ENCODE measurements around the gene RFX1. TPM values are rescaled to one million over a fixed set of nuclear protein-coding genes. Genes with fewer than 3 reads are reported as not detected.

Gene RFX1
- total and polyA plus RNA-seq, 2 experiments from 2014 or later, result 8.9 to 11.8 TPM

DNA sequence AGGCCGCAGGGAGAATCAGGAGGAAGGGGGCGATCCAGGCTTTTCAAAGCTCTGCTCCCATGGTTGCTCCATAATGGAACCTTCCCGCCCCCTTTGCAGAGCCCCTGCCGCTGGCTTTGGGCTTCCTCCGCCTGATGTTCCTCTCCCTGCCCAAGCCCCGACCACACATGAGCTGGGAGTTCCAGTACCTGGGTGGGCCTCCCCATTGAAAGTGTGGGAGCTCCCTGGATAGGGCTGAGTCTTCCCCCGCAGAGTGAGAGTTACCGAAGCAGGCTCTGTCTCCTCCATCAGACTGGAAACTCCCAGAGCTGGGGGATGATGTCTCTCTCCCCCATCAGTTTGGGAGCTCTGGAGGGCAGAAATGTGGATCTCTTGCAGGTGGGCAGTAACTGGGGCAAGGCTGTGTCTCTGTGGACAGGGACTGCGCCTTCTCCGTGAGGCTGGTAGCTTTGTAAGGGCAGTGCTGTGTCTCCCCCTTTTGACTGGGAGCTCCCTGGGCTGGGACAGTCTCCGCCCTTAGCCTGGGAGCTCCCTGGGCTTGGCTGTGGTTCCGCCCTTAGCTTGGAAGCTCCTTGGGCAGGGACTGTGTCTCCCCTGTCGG lies 53.1 kb downstream of the RFX1 start:
- peaks cover 13% of the 10 kb centered on the region; the same call in 1 of the 2 replicates for H3K36me3 ChIP-seq (ENCODE audit: insufficient read depth)
- Mint-ChIP-seq H3K27me3 (ENCODE audit: insufficient read depth, low read depth, poor library complexity) (no peaks in the 10 kb centered on the region), H3K4me1 (peaks cover 9% of the 10 kb centered on the region), H3K4me3 (peak overlapping the region; percentile 92), H3K36me3 (ENCODE audit: low read depth) (peaks cover 31% of the 10 kb centered on the region), H3K27ac (peak overlapping the region; percentile 84), H3K9me3 (no peaks in the 10 kb centered on the region; the same call in 2 of the 3 replicates)
- no peak for TF ChIP-seq POLR2AphosphoS5 (IDR thresholded peaks at IDR 0.05; ENCODE audit: low read depth)
- TF ChIP-seq, protein P1, sequence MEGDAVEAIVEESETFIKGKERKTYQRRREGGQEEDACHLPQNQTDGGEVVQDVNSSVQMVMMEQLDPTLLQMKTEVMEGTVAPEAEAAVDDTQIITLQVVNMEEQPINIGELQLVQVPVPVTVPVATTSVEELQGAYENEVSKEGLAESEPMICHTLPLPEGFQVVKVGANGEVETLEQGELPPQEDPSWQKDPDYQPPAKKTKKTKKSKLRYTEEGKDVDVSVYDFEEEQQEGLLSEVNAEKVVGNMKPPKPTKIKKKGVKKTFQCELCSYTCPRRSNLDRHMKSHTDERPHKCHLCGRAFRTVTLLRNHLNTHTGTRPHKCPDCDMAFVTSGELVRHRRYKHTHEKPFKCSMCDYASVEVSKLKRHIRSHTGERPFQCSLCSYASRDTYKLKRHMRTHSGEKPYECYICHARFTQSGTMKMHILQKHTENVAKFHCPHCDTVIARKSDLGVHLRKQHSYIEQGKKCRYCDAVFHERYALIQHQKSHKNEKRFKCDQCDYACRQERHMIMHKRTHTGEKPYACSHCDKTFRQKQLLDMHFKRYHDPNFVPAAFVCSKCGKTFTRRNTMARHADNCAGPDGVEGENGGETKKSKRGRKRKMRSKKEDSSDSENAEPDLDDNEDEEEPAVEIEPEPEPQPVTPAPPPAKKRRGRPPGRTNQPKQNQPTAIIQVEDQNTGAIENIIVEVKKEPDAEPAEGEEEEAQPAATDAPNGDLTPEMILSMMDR (conservative IDR thresholded peaks at IDR 0.05; ENCODE audit: low read depth in 2 of 2), result peak in 1 of 2 experiments; percentile 49; a peak in 2 of 4 replicates
- H2AFZ ChIP-seq, result no peak overlapping the region
- 0 out of 2 replicates have a peak, but pooled peaks cover 5% of the 10 kb centered on the region for H3F3A ChIP-seq (replicated peaks; ENCODE audit: low read depth)
- DNase-seq (ENCODE audit: low spot score) (peak; percentile 46), ATAC-seq (peak; percentile 34)
- no peaks in the 10 kb centered on the region for H3K27me3 ChIP-seq (ENCODE audit: insufficient read depth)
- no peaks in the 10 kb centered on the region for H3K9me2 ChIP-seq (ENCODE audit: insufficient read depth)
- peak overlapping the region; percentile 79 for H3K4me3 ChIP-seq
- peaks cover 17% of the 10 kb centered on the region for H4K20me1 ChIP-seq (replicated peaks; ENCODE audit: insufficient read depth)
- H3K4me1 ChIP-seq (ENCODE audit: insufficient read depth), result peaks cover 8% of the 10 kb centered on the region; the same call in 1 of the 2 replicates
- peak overlapping the region; percentile 90 for H3K4me2 ChIP-seq
- peaks cover 17% of the 10 kb centered on the region for H3K79me2 ChIP-seq (replicated peaks; ENCODE audit: insufficient read depth)
- peak overlapping the region; percentile 82 for H3K27ac ChIP-seq (ENCODE audit: low read depth)

DNA sequence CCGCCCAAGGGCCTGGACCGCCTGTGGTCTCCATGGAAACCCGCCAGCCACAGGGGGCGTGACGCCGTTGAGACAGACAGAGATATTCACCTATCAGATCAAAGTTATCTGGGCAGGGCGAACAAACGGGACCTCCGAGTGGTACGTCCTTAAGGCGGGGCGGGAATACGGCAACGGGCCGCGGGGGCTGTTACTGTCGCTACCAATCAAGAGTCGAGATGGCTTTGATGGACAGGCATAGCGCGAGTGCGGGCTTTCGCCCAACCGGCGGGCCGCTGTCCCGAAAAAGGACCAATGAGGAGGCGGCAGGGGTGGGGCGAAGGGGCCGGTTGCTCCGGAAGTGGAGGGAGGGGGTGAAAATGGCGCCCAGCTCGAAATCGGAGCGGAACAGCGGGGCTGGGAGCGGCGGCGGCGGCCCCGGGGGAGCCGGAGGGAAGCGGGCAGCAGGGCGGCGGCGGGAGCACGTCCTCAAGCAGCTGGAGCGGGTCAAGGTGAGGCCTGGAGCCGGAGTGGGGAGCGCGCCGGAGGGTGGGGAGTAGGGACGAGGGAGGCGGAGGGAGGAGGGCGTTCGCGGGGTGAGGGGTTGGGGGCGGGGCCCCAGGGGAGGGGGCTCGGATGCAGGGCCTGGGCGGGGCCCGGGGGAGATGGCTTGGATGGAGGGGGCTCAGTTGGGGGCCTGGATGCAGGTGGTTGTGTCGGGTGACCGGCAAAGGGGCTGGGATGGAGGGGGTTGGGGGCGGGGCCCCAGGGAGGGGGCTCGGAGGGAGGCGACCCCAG lies 53.8 kb downstream of the RFX1 start, which contains the start of gene DCAF15:
Gene DCAF15 (plus strand): TSS at position 356 of the 777 bp plus-strand sequence. CDS start 4 bp downstream, at position 360.
- H3K4me1 Mint-ChIP-seq, result peaks cover 9% of the 10 kb centered on the region
- Histone ChIP-seq H3K4me3 (peak within 1 kb of the TSS; percentile 79), H3K36me3 (ENCODE audit: insufficient read depth) (peaks cover 13% of the 10 kb centered on the region; the same call in 1 of the 2 replicates), H3K4me1 (ENCODE audit: insufficient read depth) (peaks cover 8% of the 10 kb centered on the region; the same call in 1 of the 2 replicates), H3K79me2 (replicated peaks; ENCODE audit: insufficient read depth) (peaks cover 17% of the 10 kb centered on the region), H3K4me2 (peak within 1 kb of the TSS; percentile 90), H3K27me3 (ENCODE audit: insufficient read depth) (no peaks in the 10 kb centered on the region), H2AFZ (peak within 1 kb of the TSS; percentile 48; the same call in 1 of the 2 replicates), H4K20me1 (replicated peaks; ENCODE audit: insufficient read depth) (peaks cover 10% of the 10 kb centered on the region), H3F3A (replicated peaks; ENCODE audit: low read depth) (0 out of 2 replicates have a peak, but pooled peaks cover 5% of the 10 kb centered on the region), H3K27ac (ENCODE audit: low read depth) (peak within 1 kb of the TSS; percentile 95), H3K9me2 (ENCODE audit: insufficient read depth) (no peaks in the 10 kb centered on the region)
- peaks cover 26% of the 10 kb centered on the region for H3K36me3 Mint-ChIP-seq (ENCODE audit: low read depth)
- peak; percentile 100 for DNase-seq (ENCODE audit: low spot score)
- peak within 1 kb of the TSS; percentile 84 for H3K27ac Mint-ChIP-seq
- peak within 1 kb of the TSS; percentile 92 for H3K4me3 Mint-ChIP-seq
- H3K9me3 Mint-ChIP-seq, result no peaks in the 10 kb centered on the region; the same call in 2 of the 3 replicates
- TF ChIP-seq ZNF331 (CRISPR knock-in tag; IDR thresholded peaks at IDR 0.05; ENCODE audit: low read depth) (no peak), CREB1 (CRISPR knock-in tag; IDR thresholded peaks at IDR 0.05; ENCODE audit: low read depth) (peak; percentile 93), POLR2AphosphoS5 (IDR thresholded peaks at IDR 0.05; ENCODE audit: low read depth) (peak; percentile 51)
- peak; percentile 94 for ATAC-seq
- H3K27me3 Mint-ChIP-seq (ENCODE audit: insufficient read depth, low read depth, poor library complexity), result no peaks in the 10 kb centered on the region

DNA sequence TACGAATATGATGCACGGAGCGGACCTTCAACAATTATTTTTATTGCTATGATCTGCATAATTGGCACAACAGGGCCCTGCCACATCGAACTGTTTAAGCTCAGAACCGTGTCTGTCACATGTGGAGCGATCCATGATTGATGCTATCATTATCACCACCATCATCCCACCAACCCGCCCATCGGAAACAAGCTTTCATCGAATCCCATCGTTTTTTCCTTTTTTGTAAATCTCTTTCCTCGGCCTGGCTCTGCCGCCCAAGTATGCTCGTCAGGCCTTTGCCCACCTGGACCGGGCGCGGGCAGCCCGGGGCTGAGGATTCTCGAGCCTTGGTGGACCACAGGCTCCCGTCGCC lies 54.3 kb downstream of the RFX1 start:
- Histone ChIP-seq H3K4me1 (ENCODE audit: insufficient read depth) (peaks cover 8% of the 10 kb centered on the region; the same call in 1 of the 2 replicates), H3F3A (replicated peaks; ENCODE audit: low read depth) (0 out of 2 replicates have a peak, but pooled peaks cover under 1% of the 10 kb centered on the region), H3K4me2 (peak overlapping the region; percentile 73), H3K36me3 (ENCODE audit: insufficient read depth) (peaks cover 10% of the 10 kb centered on the region; the same call in 1 of the 2 replicates), H3K27ac (ENCODE audit: low read depth) (no peak overlapping the region), H3K27me3 (ENCODE audit: insufficient read depth) (no peaks in the 10 kb centered on the region), H4K20me1 (replicated peaks; ENCODE audit: insufficient read depth) (peaks cover 5% of the 10 kb centered on the region; the same call in 1 of the 2 replicates), H3K79me2 (replicated peaks; ENCODE audit: insufficient read depth) (peaks cover 17% of the 10 kb centered on the region), H2AFZ (peak overlapping the region; percentile 48; the same call in 1 of the 2 replicates), H3K4me3 (peak overlapping the region; percentile 54), H3K9me2 (ENCODE audit: insufficient read depth) (no peaks in the 10 kb centered on the region)
- no peaks in the 10 kb centered on the region for H3K27me3 Mint-ChIP-seq (ENCODE audit: insufficient read depth, low read depth, poor library complexity)
- peaks cover 20% of the 10 kb centered on the region for H3K36me3 Mint-ChIP-seq (ENCODE audit: low read depth)
- ATAC-seq (no peak), DNase-seq (ENCODE audit: low spot score) (no peak)
- no peak overlapping the region for H3K27ac Mint-ChIP-seq
- peak overlapping the region; percentile 92 for H3K4me3 Mint-ChIP-seq
- no peaks in the 10 kb centered on the region; the same call in 2 of the 3 replicates for H3K9me3 Mint-ChIP-seq
- peaks cover 9% of the 10 kb centered on the region for H3K4me1 Mint-ChIP-seq
- TF ChIP-seq ZNF331 (CRISPR knock-in tag; IDR thresholded peaks at IDR 0.05; ENCODE audit: low read depth), result no peak
- TF ChIP-seq, protein P1 (conservative IDR thresholded peaks at IDR 0.05; ENCODE audit: low read depth in 2 of 2), result no peak
- TF ChIP-seq, protein P2, sequence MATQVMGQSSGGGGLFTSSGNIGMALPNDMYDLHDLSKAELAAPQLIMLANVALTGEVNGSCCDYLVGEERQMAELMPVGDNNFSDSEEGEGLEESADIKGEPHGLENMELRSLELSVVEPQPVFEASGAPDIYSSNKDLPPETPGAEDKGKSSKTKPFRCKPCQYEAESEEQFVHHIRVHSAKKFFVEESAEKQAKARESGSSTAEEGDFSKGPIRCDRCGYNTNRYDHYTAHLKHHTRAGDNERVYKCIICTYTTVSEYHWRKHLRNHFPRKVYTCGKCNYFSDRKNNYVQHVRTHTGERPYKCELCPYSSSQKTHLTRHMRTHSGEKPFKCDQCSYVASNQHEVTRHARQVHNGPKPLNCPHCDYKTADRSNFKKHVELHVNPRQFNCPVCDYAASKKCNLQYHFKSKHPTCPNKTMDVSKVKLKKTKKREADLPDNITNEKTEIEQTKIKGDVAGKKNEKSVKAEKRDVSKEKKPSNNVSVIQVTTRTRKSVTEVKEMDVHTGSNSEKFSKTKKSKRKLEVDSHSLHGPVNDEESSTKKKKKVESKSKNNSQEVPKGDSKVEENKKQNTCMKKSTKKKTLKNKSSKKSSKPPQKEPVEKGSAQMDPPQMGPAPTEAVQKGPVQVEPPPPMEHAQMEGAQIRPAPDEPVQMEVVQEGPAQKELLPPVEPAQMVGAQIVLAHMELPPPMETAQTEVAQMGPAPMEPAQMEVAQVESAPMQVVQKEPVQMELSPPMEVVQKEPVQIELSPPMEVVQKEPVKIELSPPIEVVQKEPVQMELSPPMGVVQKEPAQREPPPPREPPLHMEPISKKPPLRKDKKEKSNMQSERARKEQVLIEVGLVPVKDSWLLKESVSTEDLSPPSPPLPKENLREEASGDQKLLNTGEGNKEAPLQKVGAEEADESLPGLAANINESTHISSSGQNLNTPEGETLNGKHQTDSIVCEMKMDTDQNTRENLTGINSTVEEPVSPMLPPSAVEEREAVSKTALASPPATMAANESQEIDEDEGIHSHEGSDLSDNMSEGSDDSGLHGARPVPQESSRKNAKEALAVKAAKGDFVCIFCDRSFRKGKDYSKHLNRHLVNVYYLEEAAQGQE (IDR thresholded peaks at IDR 0.05; ENCODE audit: unreplicated experiment), result no peak
- no peak for TF ChIP-seq POLR2AphosphoS5 (IDR thresholded peaks at IDR 0.05; ENCODE audit: low read depth)
